Brain pericyte (primary cell): ENCODE data around the gene PCSK1.

Experiments
- DNase-seq: peaks from one replicate; pipeline ENCODE4 v3.0.0-alpha.2; 2012; ENCODE audit warnings: low read depth, low spot score

PCSK1 gene

GRCh38 chr5:96433066-96433447 is at the start of gene PCSK1:
PCSK1 (minus strand) TSS chr5:96433248; CDS start chr5:96433042, 206 bp downstream.
- DNase-seq = no peak

DNA sequence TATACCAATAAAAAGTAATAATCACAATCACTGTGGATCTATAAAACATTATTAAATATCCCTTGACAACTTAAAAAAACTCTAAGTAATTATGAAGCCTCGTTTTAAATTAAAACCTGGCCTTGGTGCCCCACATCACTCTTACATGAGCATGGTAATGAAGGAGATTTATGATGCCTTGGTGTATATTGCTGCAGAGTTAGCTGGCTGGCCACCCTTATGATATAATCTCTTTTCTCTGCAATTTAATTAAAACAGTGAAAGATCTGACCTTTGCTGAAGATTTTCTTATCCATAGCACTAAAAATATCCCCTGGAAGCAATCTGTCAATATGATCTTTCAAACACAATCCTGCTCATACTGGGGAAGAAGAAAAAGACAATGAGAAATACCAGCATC is 48.8 kb upstream of the PCSK1 start:
- DNase-seq = no peak

DNA sequence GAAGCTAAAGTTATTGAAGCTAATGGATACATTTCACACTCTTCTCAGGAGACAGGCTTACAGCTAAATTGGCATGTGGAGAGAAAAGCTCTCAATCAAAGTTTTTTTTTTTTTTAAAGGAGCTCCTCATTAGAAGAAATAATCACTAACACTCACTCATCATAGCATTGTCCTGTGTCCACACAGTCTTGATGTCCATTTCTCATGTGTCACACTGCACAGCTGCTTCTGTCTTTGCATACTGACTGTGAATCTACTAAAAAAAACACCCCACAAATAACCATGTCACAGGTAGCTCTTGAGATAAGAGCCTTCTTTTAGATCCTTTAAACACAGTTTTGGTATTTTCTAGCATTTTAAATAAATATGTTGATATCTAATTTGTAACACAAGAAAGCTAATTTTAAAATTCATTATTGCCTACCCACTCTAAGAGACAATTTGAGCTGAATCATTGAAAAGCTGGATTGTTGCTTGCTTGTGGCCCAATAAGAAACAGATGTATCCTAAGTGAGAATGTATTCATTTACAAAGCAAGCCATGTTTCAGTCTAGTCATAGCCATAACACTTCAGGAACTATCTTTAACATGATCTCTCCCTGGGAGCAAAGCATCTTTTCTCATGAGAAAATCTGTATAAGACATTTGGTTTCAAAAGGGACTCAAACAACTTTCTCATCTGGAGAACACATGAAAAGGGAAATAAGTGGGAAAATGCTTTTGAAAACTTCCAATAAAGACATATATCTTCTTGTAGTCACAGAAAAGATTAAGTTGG is 48.1 kb upstream of the PCSK1 start:
- DNase-seq = no peak

DNA sequence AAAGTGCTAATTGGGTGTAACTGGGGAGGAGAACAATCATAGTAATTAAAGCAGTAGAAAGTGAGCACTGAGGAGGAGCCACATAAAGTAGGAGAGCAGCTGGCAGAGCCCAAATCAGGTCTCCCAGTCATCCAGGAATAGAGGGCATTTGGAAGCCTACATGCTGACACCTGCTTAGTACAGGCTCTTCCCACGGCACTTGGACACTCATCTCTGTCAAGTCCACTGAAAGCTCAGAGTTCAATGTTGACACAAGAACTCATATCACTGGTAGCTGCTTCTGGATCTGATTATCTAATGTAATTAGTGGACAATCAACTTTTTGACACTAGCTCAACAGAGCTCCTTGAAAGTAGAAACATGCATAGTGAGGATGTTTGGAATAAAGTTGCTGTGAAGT is 45.9 kb upstream of the PCSK1 start:
- no peak for DNase-seq

GRCh38 chr5:96476654-96477053 is 43.6 kb upstream of the PCSK1 start:
- no peak for DNase-seq

DNA sequence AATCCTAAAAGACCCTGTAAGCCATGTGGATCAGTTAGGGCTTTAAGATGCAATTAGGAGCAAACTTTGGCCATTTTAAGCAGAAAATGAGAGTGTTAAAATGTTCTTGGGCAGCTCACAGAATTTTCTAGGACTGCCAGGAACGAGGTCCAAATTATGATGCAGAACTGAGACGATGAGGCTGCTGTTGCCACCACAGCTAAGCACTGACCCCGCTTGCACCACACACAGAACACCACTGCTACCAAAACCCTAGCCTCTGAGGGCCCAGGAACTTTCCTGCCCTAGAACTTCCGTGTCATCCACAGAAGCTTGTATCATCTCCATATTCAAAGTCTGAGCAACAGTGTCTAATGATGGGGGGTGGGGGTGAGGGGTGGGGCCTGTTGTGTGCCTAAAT is 41.0 kb upstream of the PCSK1 start:
- no peak for DNase-seq

- DNase-seq = no peak
These were observed 40.1 kb upstream of the PCSK1 start for GRCh38 chr5:96473155-96473554.

DNA sequence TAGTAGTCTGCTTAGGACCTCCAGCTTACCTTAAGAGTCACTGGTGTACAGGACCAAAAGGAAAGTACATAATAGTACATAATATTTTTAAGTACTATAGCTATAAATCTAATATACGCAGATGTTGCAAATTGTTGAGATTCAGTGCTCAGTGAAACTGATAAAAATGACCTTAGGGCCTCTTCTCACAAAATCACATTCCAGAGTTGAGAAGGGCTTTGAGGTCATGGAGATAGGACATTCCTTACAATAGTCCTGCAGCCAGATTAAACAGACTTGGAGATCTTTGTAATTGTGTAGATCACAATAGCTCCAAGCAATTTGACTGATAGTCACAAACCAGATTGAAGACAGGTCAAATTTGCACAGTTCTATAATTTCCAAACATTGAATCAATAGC is 37.7 kb upstream of the PCSK1 start:
- DNase-seq = no peak

GRCh38 chr5:96468956-96469355 is 35.9 kb upstream of the PCSK1 start:
- no peak for DNase-seq

GRCh38 chr5:96463091-96463490 is 30.0 kb upstream of the PCSK1 start:
- DNase-seq = no peak

GRCh38 chr5:96459313-96460121 is 26.5 kb upstream of the PCSK1 start:
- DNase-seq = no peak

GRCh38 chr5:96458176-96458575 is 25.1 kb upstream of the PCSK1 start:
- DNase-seq = no peak

GRCh38 chr5:96455789-96456188 is 22.7 kb upstream of the PCSK1 start:
- DNase-seq = no peak

- no peak for DNase-seq
These were observed 20.3 kb upstream of the PCSK1 start for GRCh38 chr5:96453394-96453793.

DNA sequence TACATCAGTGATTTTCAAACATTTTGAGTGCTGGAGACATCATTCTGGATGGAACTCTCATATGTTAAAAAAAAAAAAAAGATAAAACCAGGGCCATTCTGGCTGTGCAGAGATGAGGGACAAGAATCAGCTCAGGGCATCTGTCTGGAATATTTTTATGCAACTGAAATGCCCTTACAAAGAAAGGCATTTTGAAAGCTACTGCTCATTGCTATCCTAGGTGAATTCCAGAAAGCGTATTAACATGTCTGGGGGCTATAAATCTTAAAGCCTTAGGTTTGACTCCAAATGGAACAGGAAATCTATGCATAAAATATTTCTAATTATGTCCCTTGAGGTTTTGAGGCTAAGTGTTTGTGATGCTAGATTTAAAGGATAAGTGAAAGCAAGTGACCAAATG is 14.9 kb upstream of the PCSK1 start:
- DNase-seq = no peak

DNA sequence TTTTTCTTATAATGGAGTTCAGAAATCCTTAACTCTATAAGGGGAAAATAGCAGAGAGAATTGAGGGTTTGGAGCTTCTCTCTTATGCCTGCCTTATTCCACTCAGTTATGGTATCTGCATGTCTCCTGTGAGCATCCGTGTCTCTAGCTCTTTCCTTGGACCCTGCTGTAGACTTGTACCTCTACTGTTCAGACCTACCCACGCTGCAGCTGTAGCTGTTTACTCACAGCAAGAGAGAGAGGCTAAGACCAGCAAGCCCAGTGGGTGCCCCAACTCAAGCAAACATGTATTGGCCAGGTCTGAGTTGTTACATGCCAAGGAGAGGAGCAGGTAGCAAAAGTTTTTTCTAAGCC is 7.1 kb upstream of the PCSK1 start:
- no peak for DNase-seq

GRCh38 chr5:96439477-96440184 is 6.6 kb upstream of the PCSK1 start:
- DNase-seq = no peak

DNA sequence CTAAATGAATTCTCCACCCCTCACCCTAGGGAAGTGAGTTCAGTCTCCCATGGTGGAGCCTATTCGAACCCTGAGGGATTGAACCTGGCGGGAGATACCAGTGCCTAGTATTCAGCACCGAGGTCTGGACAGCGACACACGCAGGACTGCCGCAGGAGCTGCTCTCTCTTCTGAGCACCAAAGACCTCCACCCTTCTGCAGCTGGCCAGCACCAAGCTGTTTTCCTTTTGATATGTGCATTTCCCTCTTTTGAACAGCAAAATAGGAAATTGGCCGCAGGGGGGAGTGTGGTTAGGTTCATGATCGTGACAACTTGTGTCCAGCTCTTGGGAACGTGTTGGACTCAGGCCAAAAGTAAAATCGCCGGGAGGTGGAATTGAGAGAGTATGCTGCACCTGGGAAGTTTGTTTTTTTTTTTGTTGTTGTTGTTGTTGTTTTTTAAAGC is 1.2 kb upstream of the PCSK1 start:
- DNase-seq = peak; percentile 32

- DNase-seq = no peak
These were observed 607 bp downstream of the PCSK1 start for GRCh38 chr5:96432216-96433065.

- DNase-seq = no peak
These were observed 1.5 kb downstream of the PCSK1 start for GRCh38 chr5:96431376-96432187.

DNA sequence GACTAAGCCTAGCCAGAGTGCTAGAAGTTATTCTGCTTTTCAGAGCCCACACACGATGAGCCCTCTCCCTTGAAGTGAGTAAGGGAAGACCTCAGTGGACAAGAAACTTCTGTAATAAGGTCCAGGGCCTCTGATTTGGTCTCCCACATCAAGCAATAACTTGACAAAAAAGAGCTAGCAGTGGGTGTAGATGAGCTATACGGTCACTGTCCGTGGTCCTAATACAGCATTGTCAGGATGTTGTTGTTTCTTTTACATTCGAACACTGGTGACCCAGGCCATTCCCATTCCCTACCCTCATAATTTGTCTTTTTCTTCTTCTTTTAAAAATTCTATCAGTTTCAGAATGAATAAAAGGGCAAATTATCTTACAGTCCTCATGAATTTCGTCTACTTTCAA is 5.2 kb downstream of the PCSK1 start:
- no peak for DNase-seq
